Neural cell (in vitro differentiated cells): ENCODE data around the gene NCLN. TPM values are rescaled to one million over a fixed set of nuclear protein-coding genes. Genes with fewer than 3 reads are reported as not detected.

Experiments used
- H2AFZ ChIP-seq: fragments of 200-600, 300-800 bp; sonication (generic), shearing (Covaris generic); 2 replicates; pipeline ENCODE4 v1.6.0; 2014; ENCODE audit warnings: low read depth, mild to moderate bottlenecking, antibody characterized with exemption, low read length, moderate library complexity
- H3F3A ChIP-seq: fragments of 200-600 bp; shearing (Covaris generic); 2 replicates; pipeline ENCODE4 v1.6.1; 2016; ENCODE audit warnings: mild to moderate bottlenecking, moderate library complexity, mixed read lengths, antibody characterized with exemption, low read length; ENCODE audit not compliant: insufficient read depth, poor library complexity, severe bottlenecking
- H3K27ac ChIP-seq: fragments of 200-600, 300-800 bp; sonication (generic), shearing (Covaris generic); 2 replicates; pipeline ENCODE4 v1.5.1; 2014; ENCODE audit warnings: mild to moderate bottlenecking, low read length, moderate library complexity
- H3K27me3 ChIP-seq: fragments of 300-800, 200-600 bp; sonication (generic), shearing (Covaris generic); 2 replicates; pipeline ENCODE4 v1.6.0; 2014; ENCODE audit warnings: mild to moderate bottlenecking, low read depth, low read length, moderate library complexity; ENCODE audit not compliant: insufficient read depth
- H3K36me3 ChIP-seq: fragments of 300-800, 200-600 bp; sonication (generic), shearing (Covaris generic); 2 replicates; pipeline ENCODE4 v1.5.1; 2014; ENCODE audit warnings: mild to moderate bottlenecking, antibody characterized with exemption, low read length, moderate library complexity; ENCODE audit not compliant: insufficient read depth
- H3K4me2 ChIP-seq: fragments of 300-800, 200-600 bp; sonication (generic), shearing (Covaris generic); 2 replicates; pipeline ENCODE4 v1.6.0; 2014; ENCODE audit warnings: mild to moderate bottlenecking, low read length
- H3K4me3 ChIP-seq: fragments of 300-800, 200-600 bp; sonication (generic), shearing (Covaris generic); 2 replicates; pipeline ENCODE4 v1.5.1; 2014; ENCODE audit warnings: mild to moderate bottlenecking, low read length, moderate library complexity
- H3K79me2 ChIP-seq: fragments of 200-600 bp; shearing (Covaris generic); replicated peaks from 2 replicates; pipeline ENCODE4 v1.6.0; 2014; ENCODE audit warnings: mild to moderate bottlenecking, low read length, moderate library complexity; ENCODE audit not compliant: insufficient read depth
- H3K9ac ChIP-seq: fragments of 300-800, 200-600 bp; sonication (generic), shearing (Covaris generic); 2 replicates; pipeline ENCODE4 v1.6.1; 2016; ENCODE audit warnings: mild to moderate bottlenecking, low read length, mixed read lengths
- H3K9me2 ChIP-seq: fragments of 200-600 bp; shearing (Covaris generic); 2 replicates; pipeline ENCODE4 v1.6.1; 2016; ENCODE audit warnings: mild to moderate bottlenecking, low read length, mixed read lengths; ENCODE audit not compliant: insufficient read depth
- H3K9me3 ChIP-seq: fragments of 200-600, 300-800 bp; sonication (generic), shearing (Covaris generic); 2 replicates; pipeline ENCODE4 v1.6.1; 2016; ENCODE audit warnings: mild to moderate bottlenecking, mixed run types, low read length, moderate library complexity, mixed read lengths
- H4K20me1 ChIP-seq: fragments of 200-600 bp; shearing (Covaris generic); 2 replicates; pipeline ENCODE4 v1.6.1; 2016; ENCODE audit warnings: mild to moderate bottlenecking, mixed run types; ENCODE audit not compliant: insufficient read depth
- CTCF ChIP-seq: fragments of 450-650 bp; IDR thresholded peaks from 2 replicates; pipeline ENCODE4 v1.5.1; 2014; ENCODE audit warnings: antibody characterized with exemption, mild to moderate bottlenecking, moderate library complexity; ENCODE audit not compliant: poor library complexity, severe bottlenecking
- EP300 ChIP-seq: fragments of 450-650 bp; conservative IDR thresholded peaks from 2 replicates; pipeline ENCODE4 v1.6.1; 2014; ENCODE audit warnings: antibody characterized with exemption, mild to moderate bottlenecking, moderate library complexity; ENCODE audit not compliant: poor library complexity, severe bottlenecking
- EZH2 ChIP-seq: fragments of 200-600, 300-800 bp; shearing (Covaris generic), sonication (generic); IDR thresholded peaks from 2 replicates; pipeline ENCODE4 v1.6.1; 2014; ENCODE audit warnings: antibody characterized with exemption, low read length, borderline replicate concordance, mild to moderate bottlenecking; ENCODE audit not compliant: insufficient read depth, poor library complexity, severe bottlenecking
- MXI1 ChIP-seq: fragments of 450-650 bp; conservative IDR thresholded peaks from 2 replicates; pipeline ENCODE4 v1.6.1; 2014; ENCODE audit warnings: antibody characterized with exemption, mild to moderate bottlenecking; ENCODE audit not compliant: poor library complexity, severe bottlenecking
- POLR2AphosphoS5 ChIP-seq: IDR thresholded peaks from 2 replicates; pipeline ENCODE4 v1.6.1; 2012
- RAD21 ChIP-seq: fragments of 450-650 bp; conservative IDR thresholded peaks from 2 replicates; pipeline ENCODE4 v1.6.1; 2014; ENCODE audit warnings: antibody characterized with exemption, mild to moderate bottlenecking, moderate library complexity
- REST ChIP-seq: IDR thresholded peaks from 2 replicates; pipeline ENCODE4 v1.6.1; 2012; ENCODE audit warnings: borderline replicate concordance
- SMC3 ChIP-seq: fragments of 450-650 bp; conservative IDR thresholded peaks from 2 replicates; pipeline ENCODE4 v1.6.1; 2014; ENCODE audit warnings: antibody characterized with exemption, mild to moderate bottlenecking, moderate library complexity; ENCODE audit not compliant: poor library complexity
- TAF1 ChIP-seq: IDR thresholded peaks from 2 replicates; pipeline ENCODE4 v1.6.1; 2012; ENCODE audit warnings: low read depth
- polyA plus RNA-seq: library from polyadenylated mRNA; depleted of rRNA; stranded (reverse); fragments of >200 nt; gene quantifications from 2 replicates; pipeline ENCODE4 v1.2.3, GENCODE V29; 2014

Gene NCLN
- polyA plus RNA-seq, 1 donor from 2014 or later = 23.5 TPM

GRCh38 chr19:3229346-3229743 lies 43.6 kb downstream of the NCLN start:
- Histone ChIP-seq H3K4me3 (peak overlapping the region; percentile 96), H3K9ac (no peak overlapping the region), H3K9me2 (no peaks in the 10 kb centered on the region), H3K4me2 (no peak overlapping the region), H3F3A (peaks cover 2% of the 10 kb centered on the region), H3K36me3 (no peaks in the 10 kb centered on the region), H4K20me1 (peaks cover 17% of the 10 kb centered on the region), H2AFZ (no peak overlapping the region), H3K27me3 (no peaks in the 10 kb centered on the region), H3K27ac (no peak overlapping the region), H3K9me3 (no peaks in the 10 kb centered on the region), H3K79me2 (peaks cover 69% of the 10 kb centered on the region)
- TF ChIP-seq RAD21 = no peak
- TF ChIP-seq EZH2 = no peak
- no peak for TF ChIP-seq MXI1
- TF ChIP-seq TAF1 = no peak
- no peak for TF ChIP-seq REST

GRCh38 chr19:3229888-3230496 lies 44.3 kb downstream of the NCLN start:
- H3K4me3 ChIP-seq = no peak overlapping the region

More at GRCh38 chr19:3229888-3230496, 44.3 kb downstream of the NCLN start:
- no peaks in the 10 kb centered on the region for H3K36me3 ChIP-seq
- no peak overlapping the region for H2AFZ ChIP-seq
- no peaks in the 10 kb centered on the region for H3K27me3 ChIP-seq
- TF ChIP-seq POLR2AphosphoS5 (no peak), REST (no peak), TAF1 (no peak), CTCF (no peak), MXI1 (no peak), EZH2 (no peak), EP300 (no peak), RAD21 (no peak), SMC3 (no peak)
- no peaks in the 10 kb centered on the region for H3K9me2 ChIP-seq
- peaks cover 70% of the 10 kb centered on the region for H3K79me2 ChIP-seq
- H3K9ac ChIP-seq = no peak overlapping the region
- H4K20me1 ChIP-seq = peaks cover 17% of the 10 kb centered on the region
- no peak overlapping the region for H3K4me2 ChIP-seq
- no peak overlapping the region for H3K27ac ChIP-seq
- H3K9me3 ChIP-seq = no peaks in the 10 kb centered on the region
- peaks cover 2% of the 10 kb centered on the region for H3F3A ChIP-seq
